ENCODE data around the gene ZMYND8.

ZMYND8 gene

GRCh38 chr20:47359530-47360296 is 3.2 kb upstream of the ZMYND8 start:
- POLR2A ChIA-PET = interaction anchor here (0.8 to 1.3 kb wide), 9 partner anchors 10 to 86 kb away, joined by 3 to 6 read pairs (median 3); no protein-coding TSS in a partner anchor

GRCh38 chr20:47358672-47359529 is 2.4 kb upstream of the ZMYND8 start:
- H3K4me3 ChIP-seq (ENCODE audit: low read depth, low read length) = no peak overlapping the region
- POLR2A ChIA-PET = interaction anchor here (0.5 to 1.3 kb wide), 8 partner anchors 9 to 163 kb away, joined by 3 to 6 read pairs (median 4); partner anchors contain the start of gene NCOA3
- H3K27ac ChIP-seq (ENCODE audit: extremely low read depth, low read depth, low read length) = peak overlapping the region; percentile 97
- no peaks in the 10 kb centered on the region for H3K9me3 ChIP-seq (ENCODE audit: control insufficient read depth, insufficient read depth, low read depth, low read length)
- H3K36me3 ChIP-seq (ENCODE audit: control insufficient read depth in 2 of 2, insufficient read depth in 1 of 2, low read length in 2 of 2) = no peaks in the 10 kb centered on the region
- CTCF ChIA-PET = interaction anchor here (0.8 to 4.3 kb wide), 7 partner anchors 11 to 262 kb away, joined by 3 to 26 read pairs (median 4); no protein-coding TSS in a partner anchor
- peaks cover 36% of the 10 kb centered on the region for H3K4me1 ChIP-seq (ENCODE audit: control insufficient read depth, insufficient read depth, low read length)
- TF ChIP-seq EGR2 (tag by site-specific recombination; IDR thresholded peaks at IDR 0.05; ENCODE audit: low read depth) (peak; percentile 75), ZNF26 (tag by site-specific recombination; IDR thresholded peaks at IDR 0.05) (no peak), ZNF530 (tag by site-specific recombination; IDR thresholded peaks at IDR 0.05; ENCODE audit: low read depth) (no peak), ZNF341 (tag by site-specific recombination; IDR thresholded peaks at IDR 0.05; ENCODE audit: low read depth) (peak; percentile 83), ZNF174 (tag by site-specific recombination; IDR thresholded peaks at IDR 0.05) (no peak), HOXC10 (CRISPR knock-in tag; IDR thresholded peaks at IDR 0.05) (no peak), GLI2 (tag by site-specific recombination; IDR thresholded peaks at IDR 0.05; ENCODE audit: borderline replicate concordance, low read depth) (no peak), ZNF133 (tag by site-specific recombination; IDR thresholded peaks at IDR 0.05) (no peak), ZNF701 (tag by site-specific recombination; IDR thresholded peaks at IDR 0.05) (no peak), ZNF837 (tag by site-specific recombination; IDR thresholded peaks at IDR 0.05) (no peak), IKZF3 (tag by site-specific recombination; IDR thresholded peaks at IDR 0.05) (0 out of 2 replicates have a peak, but pooled peaks have one; percentile 57), ATF2 (tag by site-specific recombination; IDR thresholded peaks at IDR 0.05; ENCODE audit: low read depth) (no peak), ZIC2 (tag by site-specific recombination; IDR thresholded peaks at IDR 0.05) (peak; percentile 61), FEZF1 (tag by site-specific recombination; IDR thresholded peaks at IDR 0.05) (peak; percentile 23)

More at GRCh38 chr20:47359530-47360296, 3.2 kb upstream of the ZMYND8 start:
- Histone ChIP-seq H3K27ac (ENCODE audit: extremely low read depth, low read depth, low read length) (peak overlapping the region; percentile 97), H3K36me3 (ENCODE audit: control insufficient read depth in 2 of 2, insufficient read depth in 1 of 2, low read length in 2 of 2) (no peaks in the 10 kb centered on the region), H3K9me3 (ENCODE audit: control insufficient read depth, insufficient read depth, low read depth, low read length) (no peaks in the 10 kb centered on the region), H3K4me1 (ENCODE audit: control insufficient read depth, insufficient read depth, low read length) (peaks cover 34% of the 10 kb centered on the region), H3K4me3 (ENCODE audit: low read depth, low read length) (no peak overlapping the region)
- CTCF ChIA-PET = interaction anchor here (0.9 to 4.3 kb wide), 6 partner anchors 11 to 87 kb away, joined by 3 to 26 read pairs (median 6); no protein-coding TSS in a partner anchor
- TF ChIP-seq IKZF3 (tag by site-specific recombination; IDR thresholded peaks at IDR 0.05) = peak; percentile 6; the same call in 1 of the 2 replicates
- TF ChIP-seq ZNF248 (tag by site-specific recombination; IDR thresholded peaks at IDR 0.05) = no peak
- 0 out of 2 replicates have a peak, but pooled peaks have one; percentile 3 for TF ChIP-seq TRIM28 (IDR thresholded peaks at IDR 0.05; ENCODE audit: borderline replicate concordance, low read length)
- TF ChIP-seq SP2 (tag by site-specific recombination; IDR thresholded peaks at IDR 0.05) = no peak
- TF ChIP-seq ZNF580 (tag by site-specific recombination; IDR thresholded peaks at IDR 0.05) = peak; percentile 56; the same call in 1 of the 2 replicates
- no peak for TF ChIP-seq ZNF335 (tag by site-specific recombination; conservative IDR thresholded peaks at IDR 0.05)
- TF ChIP-seq ZFHX2 (tag by site-specific recombination; conservative IDR thresholded peaks at IDR 0.05) = peak; percentile 51
- no peak for TF ChIP-seq ZNF280D (tag by site-specific recombination; IDR thresholded peaks at IDR 0.05)

Data from HEK293 (cell line).